ENCODE data around the gene USH2A.

The USH2A gene

GRCh38 chr1:215635827-215636226 lies 787.4 kb downstream of the USH2A start:
- DNase-seq: no peak

- no peak for DNase-seq
These were observed 791.8 kb downstream of the USH2A start for GRCh38 chr1:215631489-215631888.

- no peak for DNase-seq
These were observed 792.2 kb downstream of the USH2A start for GRCh38 chr1:215631040-215631439.

- no peak for DNase-seq
These were observed 797.3 kb downstream of the USH2A start for GRCh38 chr1:215625949-215626348.

GRCh38 chr1:215623162-215623561 lies 800.1 kb downstream of the USH2A start:
- no peak for DNase-seq

- no peak for DNase-seq
These were observed 805.3 kb downstream of the USH2A start for GRCh38 chr1:215617979-215618378.

GRCh38 chr1:215612391-215612790 lies 810.9 kb downstream of the USH2A start:
- DNase-seq: no peak

GRCh38 chr1:215608646-215609045 lies 814.6 kb downstream of the USH2A start:
- DNase-seq: no peak

- DNase-seq: no peak
These were observed 815.8 kb downstream of the USH2A start for GRCh38 chr1:215607412-215607811.

GRCh38 chr1:215606564-215607168 lies 816.6 kb downstream of the USH2A start:
- no peak for DNase-seq

GRCh38 chr1:215606036-215606435 lies 817.2 kb downstream of the USH2A start:
- no peak for DNase-seq

- DNase-seq: no peak
These were observed 818.1 kb downstream of the USH2A start for GRCh38 chr1:215605011-215605621.

- no peak for DNase-seq
These were observed 819.9 kb downstream of the USH2A start for GRCh38 chr1:215603319-215603718.

GRCh38 chr1:215601276-215601675 lies 822.0 kb downstream of the USH2A start:
- DNase-seq: no peak

- no peak for DNase-seq
These were observed 822.4 kb downstream of the USH2A start for GRCh38 chr1:215600867-215601266.

- DNase-seq: no peak
These were observed 822.9 kb downstream of the USH2A start for GRCh38 chr1:215600258-215600792.

- DNase-seq: no peak
These were observed 823.7 kb downstream of the USH2A start for GRCh38 chr1:215599418-215600074.

- DNase-seq: no peak
These were observed 825.3 kb downstream of the USH2A start for GRCh38 chr1:215597961-215598360.

- no peak for DNase-seq
These were observed 828.0 kb downstream of the USH2A start for GRCh38 chr1:215595231-215595630.

- no peak for DNase-seq
These were observed 828.6 kb downstream of the USH2A start for GRCh38 chr1:215594640-215595039.

GRCh38 chr1:215590779-215591491 lies 832.3 kb downstream of the USH2A start:
- no peak for DNase-seq

- no peak for DNase-seq
These were observed 833.4 kb downstream of the USH2A start for GRCh38 chr1:215589650-215590435.

Data from right kidney (tissue), 1 donor.